GM21576 (cell line): Measurements from ENCODE around the gene ASNS.

ENCODE experiments used
- ATAC-seq: cut with Tn5 transposase; IDR thresholded peaks from one replicate; pipeline ENCODE4 v1.9.1; 2021; ENCODE audit warnings: mild to moderate bottlenecking, moderate library complexity; ENCODE audit not compliant: unreplicated experiment

Gene ASNS

DNA sequence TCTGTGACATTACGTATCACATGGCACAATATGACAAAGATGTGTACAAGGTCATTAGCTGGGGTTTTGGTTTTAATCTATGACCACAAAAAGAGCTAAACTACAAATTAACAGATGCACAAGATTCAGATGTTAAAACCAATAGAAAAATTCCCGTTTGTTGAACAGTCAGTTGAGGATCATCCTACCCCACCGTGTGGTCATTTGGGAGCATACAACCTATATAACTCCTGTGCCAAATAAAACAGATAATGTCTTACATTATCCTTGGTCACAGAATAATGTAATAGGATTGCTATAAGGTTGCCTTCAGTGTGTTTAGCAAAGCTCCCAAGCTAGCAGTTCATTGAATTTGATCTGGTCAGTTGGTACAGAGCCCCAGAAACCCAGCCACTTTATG lies 28.2 kb downstream of the ASNS start:
- ATAC-seq, result no peak

DNA sequence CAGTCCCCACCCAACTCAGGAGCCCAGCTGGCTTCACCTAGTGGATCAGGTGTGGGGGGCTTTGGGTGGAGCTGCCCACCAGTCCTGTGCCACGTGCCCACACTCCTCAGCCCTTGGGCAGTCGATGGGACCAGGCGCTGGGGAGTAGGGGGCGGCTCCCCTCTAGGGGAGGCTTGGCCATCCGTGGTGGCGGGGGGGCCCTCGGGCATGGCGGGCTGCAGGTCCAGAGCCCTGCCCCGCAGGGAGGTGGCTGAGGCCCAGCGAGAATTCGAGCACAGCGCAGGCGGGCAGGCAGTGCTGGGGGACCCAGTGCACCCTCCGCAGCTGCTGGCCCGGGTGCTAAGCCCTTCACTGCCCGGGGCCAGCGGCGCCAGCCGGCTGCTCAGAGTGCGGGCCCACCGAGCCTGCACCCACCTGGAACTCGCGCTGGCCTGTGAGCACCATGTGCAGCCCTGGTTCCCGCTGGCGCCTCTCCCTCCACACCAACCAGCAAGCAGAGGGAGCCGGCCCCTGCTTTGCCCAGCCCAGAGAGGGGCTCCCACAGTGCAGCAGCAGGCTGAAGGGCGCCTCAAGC lies 29.3 kb downstream of the ASNS start:
- no peak for ATAC-seq

DNA sequence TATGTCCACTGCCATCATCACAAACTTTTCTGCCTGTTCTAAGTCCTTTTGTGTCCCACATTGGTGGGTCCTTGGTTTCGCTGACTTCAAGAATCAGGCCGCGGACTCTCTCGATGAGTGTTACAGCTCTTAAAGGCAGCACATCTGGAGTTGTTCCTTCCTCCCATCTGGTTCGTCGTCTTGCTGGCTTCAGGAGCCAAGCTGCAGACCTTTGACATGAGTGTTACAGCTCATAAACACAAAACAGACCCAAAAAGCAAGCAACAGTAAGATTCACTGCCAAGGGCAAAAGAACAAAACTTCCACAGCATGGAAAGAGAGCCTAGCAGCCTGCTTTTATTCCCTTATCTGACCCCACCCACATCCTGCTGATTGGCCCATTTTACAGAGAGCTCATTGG lies 30.2 kb downstream of the ASNS start:
- ATAC-seq, result no peak

DNA sequence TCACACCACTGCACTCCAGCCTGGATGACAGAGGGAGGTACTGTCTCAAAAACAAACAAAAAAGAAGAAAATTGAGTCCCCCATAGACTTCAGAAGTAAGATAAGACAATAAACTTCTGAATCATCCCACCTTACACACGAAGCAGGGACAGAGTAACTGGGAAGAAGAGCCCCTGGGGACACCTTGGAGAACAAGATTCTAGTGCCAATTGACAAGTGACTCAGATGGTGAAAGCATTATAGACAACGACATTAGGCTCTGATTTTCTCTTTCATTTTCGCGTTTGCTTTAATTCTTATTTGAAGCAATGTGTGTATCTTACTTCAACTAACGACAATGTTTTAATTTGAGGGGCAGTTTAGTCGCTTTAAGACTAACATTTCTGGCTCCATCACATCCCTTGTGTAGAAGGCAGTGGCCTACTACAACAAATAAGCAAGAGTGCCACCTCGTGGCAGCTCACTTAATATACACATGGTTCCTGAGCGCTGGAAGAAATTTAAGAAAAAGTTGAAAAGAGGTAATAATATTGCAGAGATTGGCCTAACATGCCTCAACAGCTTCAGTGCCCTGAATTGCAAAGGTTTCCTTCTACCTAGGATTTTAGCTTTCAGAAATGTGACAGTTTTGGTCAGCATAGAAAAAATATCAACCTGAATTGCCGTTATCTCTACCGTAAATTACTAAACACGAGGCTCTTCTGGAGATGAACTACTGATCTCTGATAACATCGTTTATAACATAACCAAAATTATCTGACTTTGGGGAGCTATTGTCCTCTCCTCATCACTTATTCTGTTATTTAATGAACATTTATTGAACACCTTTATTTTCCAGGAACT lies 36.7 kb downstream of the ASNS start:
- peak; percentile 88 for ATAC-seq

DNA sequence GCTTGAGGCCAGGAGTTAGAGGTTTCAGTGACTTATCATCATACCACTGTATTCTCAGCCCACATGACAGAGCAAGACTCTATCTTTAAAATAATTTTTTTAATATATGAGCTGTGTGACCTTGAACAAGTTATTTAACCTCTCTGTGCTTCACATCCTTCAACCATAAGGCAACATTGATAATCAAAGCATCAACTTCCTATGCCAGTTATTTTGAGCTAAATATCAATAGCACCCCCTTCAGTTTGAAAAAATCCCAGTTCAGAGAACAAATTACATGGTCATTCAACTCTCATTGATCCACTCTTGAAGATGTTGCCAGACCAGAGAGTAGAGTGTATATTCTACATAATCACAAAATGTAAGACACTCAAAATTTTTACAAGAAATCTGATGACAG lies 53.0 kb downstream of the ASNS start:
- ATAC-seq, result no peak

DNA sequence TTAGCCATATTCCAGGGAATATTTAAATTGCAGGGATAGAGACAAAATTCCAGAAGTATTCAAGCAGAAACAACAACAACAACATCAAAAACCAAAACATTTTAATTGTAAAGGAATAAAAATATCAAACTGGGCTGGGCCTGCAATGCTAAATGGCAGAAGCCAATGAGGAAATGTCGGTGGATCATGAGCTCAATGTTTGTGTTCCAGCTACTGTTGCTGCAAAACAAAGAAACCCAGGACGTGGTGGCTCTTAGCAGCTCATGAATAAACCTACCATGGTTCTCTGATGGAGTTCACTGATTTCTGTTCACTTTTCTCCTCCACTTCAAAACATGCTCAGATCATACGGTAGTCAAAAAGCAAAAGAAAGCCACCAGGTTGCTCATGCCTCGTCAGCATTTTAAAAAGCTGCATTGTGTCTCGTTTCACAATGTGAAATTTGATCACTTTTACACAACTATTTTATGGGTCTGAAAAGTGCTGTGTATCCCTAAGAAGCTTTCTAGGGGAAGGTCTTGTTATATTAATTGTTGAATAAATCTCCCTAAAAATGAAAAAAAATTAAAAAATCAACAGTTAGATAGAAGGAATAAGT lies 54.0 kb downstream of the ASNS start:
- no peak for ATAC-seq
